ENCODE results near the gene PPARD. TPM values are rescaled to one million over a fixed set of nuclear protein-coding genes. Genes with fewer than 3 reads are reported as not detected.
"Not testable (repeated sequence)": the region's sequence is repeated elsewhere in the genome, so short reads cannot be mapped to it uniquely, and the experiment has no call there.

Gene PPARD
- total RNA-seq, 4 donors from 2014 or later: 6.3 to 16.7 (median 12.0) TPM

GRCh38 chr6:35388772-35389352 is 46.5 kb downstream of the PPARD start:
- Histone ChIP-seq H3K36me3 (no peaks in the 10 kb centered on the region), H3K9me3 (no peaks in the 10 kb centered on the region), H3K4me1 (peaks cover 22% of the 10 kb centered on the region in 2 donors), H3K4me3 (no peak overlapping the region), H3K27me3 (no peaks in the 10 kb centered on the region), H3K27ac (no peak overlapping the region)
- DNase-seq (no peak), ATAC-seq (no peak)
- in situ Hi-C loops (cut with MboI; ENCODE audit: low sequenced_read_pairs in 4 of 4): no loop called here
- intact Hi-C loops (cut with DNase I; ENCODE audit: low total_unique reads): no loop called here
- TF ChIP-seq, protein P1, sequence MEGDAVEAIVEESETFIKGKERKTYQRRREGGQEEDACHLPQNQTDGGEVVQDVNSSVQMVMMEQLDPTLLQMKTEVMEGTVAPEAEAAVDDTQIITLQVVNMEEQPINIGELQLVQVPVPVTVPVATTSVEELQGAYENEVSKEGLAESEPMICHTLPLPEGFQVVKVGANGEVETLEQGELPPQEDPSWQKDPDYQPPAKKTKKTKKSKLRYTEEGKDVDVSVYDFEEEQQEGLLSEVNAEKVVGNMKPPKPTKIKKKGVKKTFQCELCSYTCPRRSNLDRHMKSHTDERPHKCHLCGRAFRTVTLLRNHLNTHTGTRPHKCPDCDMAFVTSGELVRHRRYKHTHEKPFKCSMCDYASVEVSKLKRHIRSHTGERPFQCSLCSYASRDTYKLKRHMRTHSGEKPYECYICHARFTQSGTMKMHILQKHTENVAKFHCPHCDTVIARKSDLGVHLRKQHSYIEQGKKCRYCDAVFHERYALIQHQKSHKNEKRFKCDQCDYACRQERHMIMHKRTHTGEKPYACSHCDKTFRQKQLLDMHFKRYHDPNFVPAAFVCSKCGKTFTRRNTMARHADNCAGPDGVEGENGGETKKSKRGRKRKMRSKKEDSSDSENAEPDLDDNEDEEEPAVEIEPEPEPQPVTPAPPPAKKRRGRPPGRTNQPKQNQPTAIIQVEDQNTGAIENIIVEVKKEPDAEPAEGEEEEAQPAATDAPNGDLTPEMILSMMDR (IDR thresholded peaks at IDR 0.05 in 4 of 5, conservative IDR thresholded peaks at IDR 0.05 in 1 of 5): no peak
- TF ChIP-seq POLR2A (IDR thresholded peaks at IDR 0.05): no peak

DNA sequence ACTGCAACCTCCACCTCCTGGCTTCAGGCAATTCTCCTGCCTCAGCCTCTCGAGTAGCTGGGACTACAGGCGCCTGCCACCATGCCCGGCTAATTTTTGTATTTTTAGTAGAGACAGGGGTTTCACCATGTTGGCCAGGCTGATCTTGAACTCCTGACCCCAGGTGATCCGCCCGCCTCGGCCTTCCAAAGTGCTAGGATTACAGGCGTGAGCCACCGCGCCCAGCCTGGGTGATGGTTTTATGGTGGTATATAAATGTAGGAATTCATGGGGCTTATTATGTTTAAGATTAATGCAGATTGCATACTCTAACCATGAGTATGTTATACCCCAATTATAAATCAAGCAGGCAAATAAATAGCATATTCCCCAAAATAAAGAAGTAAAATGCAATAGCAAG is 47.0 kb downstream of the PPARD start:
- H3K27ac ChIP-seq; H3K9me3 ChIP-seq; H3K4me3 ChIP-seq; intact Hi-C loops (cut with DNase I; ENCODE audit: low total_unique reads); in situ Hi-C loops (cut with MboI; ENCODE audit: low sequenced_read_pairs in 4 of 4); H3K36me3 ChIP-seq; H3K27me3 ChIP-seq; ATAC-seq; DNase-seq: not testable (repeated sequence)
- H3K4me1 ChIP-seq: peaks cover 22% of the 10 kb centered on the region in 2 donors

- H3K27ac ChIP-seq: no peak overlapping the region
- no peaks in the 10 kb centered on the region for H3K9me3 ChIP-seq
- intact Hi-C loops (cut with DNase I; ENCODE audit: low total_unique reads) (no loop called here), in situ Hi-C loops (cut with MboI; ENCODE audit: low sequenced_read_pairs in 4 of 4) (no loop called here)
- no peak overlapping the region for H3K4me3 ChIP-seq
- no peaks in the 10 kb centered on the region for H3K36me3 ChIP-seq
- H3K27me3 ChIP-seq: no peaks in the 10 kb centered on the region
- TF ChIP-seq, protein P1 (IDR thresholded peaks at IDR 0.05 in 4 of 5, conservative IDR thresholded peaks at IDR 0.05 in 1 of 5): no peak
- TF ChIP-seq POLR2A (IDR thresholded peaks at IDR 0.05): no peak
- peaks cover 16 to 17% of the 10 kb centered on the region in 2 donors for H3K4me1 ChIP-seq
- DNase-seq (no peak), ATAC-seq (no peak)
These were observed 49.0 kb downstream of the PPARD start for GRCh38 chr6:35391240-35391968.

GRCh38 chr6:35392111-35392702 is 49.8 kb downstream of the PPARD start:
- H3K27me3 ChIP-seq: no peaks in the 10 kb centered on the region
- DNase-seq: peak in 1 of 2 donors; percentile 27
- in situ Hi-C loops (cut with MboI; ENCODE audit: low sequenced_read_pairs in 4 of 4): no loop called here
- ATAC-seq: no peak
- TF ChIP-seq, protein P1 (IDR thresholded peaks at IDR 0.05 in 4 of 5, conservative IDR thresholded peaks at IDR 0.05 in 1 of 5): no peak
- no peak for TF ChIP-seq POLR2A (IDR thresholded peaks at IDR 0.05)
- no peak overlapping the region for H3K4me3 ChIP-seq
- no peaks in the 10 kb centered on the region for H3K36me3 ChIP-seq
- no peak overlapping the region for H3K27ac ChIP-seq
- intact Hi-C loops (cut with DNase I; ENCODE audit: low total_unique reads): no loop called here
- no peaks in the 10 kb centered on the region for H3K9me3 ChIP-seq
- H3K4me1 ChIP-seq: peaks cover 16 to 17% of the 10 kb centered on the region in 2 donors

Measured in gastrocnemius medialis (tissue), 4 donors.